Keratinocyte (primary cell): ENCODE data around the gene SSBP4. TPM values are rescaled to one million over a fixed set of nuclear protein-coding genes. Genes with fewer than 3 reads are reported as not detected.

Source experiments
- DNase-seq: peaks from one replicate; pipeline ENCODE4 v3.0.0-alpha.2; 2011; ENCODE audit warnings: low read depth, missing footprints, low spot score
- FAIRE-seq: peaks from 2 replicates; lab custom pipeline; 2011; peaks lifted over from hg19 to GRCh38; lab: Jason Lieb, UNC
- H2AFZ ChIP-seq: 2 replicates; pipeline ENCODE4 v1.6.0; 2012; ENCODE audit warnings: low read length, control low read depth, inconsistent platforms; ENCODE audit not compliant: control insufficient read depth
- H3K27ac ChIP-seq: 2 replicates; pipeline ENCODE4 v1.5.1; 2011; ENCODE audit warnings: low read length; ENCODE audit not compliant: control insufficient read depth, insufficient read depth
- H3K27me3 ChIP-seq: 3 replicates; pipeline ENCODE4 v1.6.0; 2011; ENCODE audit warnings: low read length; ENCODE audit not compliant: control insufficient read depth, insufficient read depth; ENCODE audit errors: extremely low read depth
- H3K36me3 ChIP-seq, 2 experiments: 2 replicates in 1 of 2; 3 replicates in 1 of 2; pipeline ENCODE4 v1.5.1; 2011; ENCODE audit warnings: low read length in 2 of 2, mild to moderate bottlenecking in 1 of 2; ENCODE audit not compliant: control insufficient read depth in 2 of 2, insufficient read depth in 2 of 2; ENCODE audit errors: extremely low read depth in 1 of 2
- H3K4me1 ChIP-seq: 3 replicates; pipeline ENCODE4 v1.5.1; 2011; ENCODE audit warnings: low read length; ENCODE audit not compliant: control insufficient read depth, insufficient read depth; ENCODE audit errors: extremely low read depth
- H3K4me2 ChIP-seq: 3 replicates; pipeline ENCODE4 v1.6.0; 2011; ENCODE audit warnings: low read depth, low read length; ENCODE audit not compliant: control insufficient read depth, insufficient read depth; ENCODE audit errors: extremely low read depth
- H3K4me3 ChIP-seq, 3 experiments: fragments of 200-600 bp in 1 of 3; sonication (generic) in 1 of 3; 2 replicates in 2 of 3; 3 replicates in 1 of 3; pipeline ENCODE4 v1.5.1; 2011 to 2016; ENCODE audit warnings: low read length in 3 of 3, mild to moderate bottlenecking in 3 of 3, control low read depth in 2 of 3, inconsistent platforms in 1 of 3, low read depth in 1 of 3, mixed read lengths in 1 of 3, mixed run types in 1 of 3, moderate library complexity in 1 of 3; ENCODE audit not compliant: control insufficient read depth in 2 of 3, insufficient read depth in 2 of 3; ENCODE audit errors: extremely low read depth in 1 of 3
- H3K79me2 ChIP-seq: 2 replicates; pipeline ENCODE4 v1.6.0; 2012; ENCODE audit warnings: low read length; ENCODE audit not compliant: control insufficient read depth, insufficient read depth
- H3K9ac ChIP-seq: 3 replicates; pipeline ENCODE4 v1.6.0; 2011; ENCODE audit warnings: low read length; ENCODE audit not compliant: control insufficient read depth, insufficient read depth; ENCODE audit errors: extremely low read depth
- H3K9me1 ChIP-seq: 3 replicates; pipeline ENCODE4 v1.6.0; 2011; ENCODE audit warnings: low read length; ENCODE audit not compliant: control insufficient read depth, insufficient read depth; ENCODE audit errors: extremely low read depth
- H3K9me3 ChIP-seq: 2 replicates; pipeline ENCODE4 v1.5.1; 2012; ENCODE audit warnings: low read depth, low read length; ENCODE audit not compliant: control insufficient read depth
- H4K20me1 ChIP-seq: 3 replicates; pipeline ENCODE4 v1.6.0; 2011; ENCODE audit warnings: low read length; ENCODE audit not compliant: control insufficient read depth, insufficient read depth; ENCODE audit errors: extremely low read depth
- CTCF ChIP-seq, 3 experiments: IDR thresholded peaks in 1 of 3; conservative IDR thresholded peaks in 1 of 3; optimal IDR thresholded peaks in 1 of 3; 2 replicates in 2 of 3; 3 replicates in 1 of 3; pipeline versions ENCODE3 to v1.5.1; 2011; ENCODE audit warnings: low read length in 3 of 3, mild to moderate bottlenecking in 3 of 3, moderate library complexity in 2 of 3, control low read depth in 1 of 3, inconsistent platforms in 1 of 3; ENCODE audit not compliant: insufficient read depth in 2 of 3; ENCODE audit errors: extremely low read depth in 1 of 3
- EZH2 ChIP-seq: IDR thresholded peaks from one replicate; pipeline ENCODE4 v1.6.1; 2012; ENCODE audit warnings: inconsistent platforms, mild to moderate bottlenecking, low read length, moderate library complexity
- dilution Hi-C: fragments of 300-500 bp; cut with MboI; formaldehyde crosslinking; loops from one replicate; pipeline ENCODE4 v1.7.0; 2020; ENCODE audit warnings: low sequenced_read_pairs; ENCODE audit not compliant: extremely low pct_ligation_motif_present
- polyA plus RNA-seq, 5 experiments: library from polyadenylated mRNA; depleted of rRNA in 3 of 5; stranded (reverse) in 3 of 5; stranded (forward) in 1 of 5; unstranded in 1 of 5; fragments of >200 nt; gene quantifications; 1 replicate in 1 of 5; 2 replicates in 3 of 5; 3 replicates in 1 of 5; pipeline versions ENCODE4 v1.2.1 to v1.2.3, GENCODE V29; 2011 to 2012; ENCODE audit warnings: missing spikeins in 2 of 5, low read depth in 1 of 5, low replicate concordance in 1 of 5

SSBP4 gene
- polyA plus RNA-seq, 1 donor (not counting 4 experiments of a cell fraction or from before 2014, with no cell fraction given): 7.5 TPM

- H4K20me1 ChIP-seq: peaks cover 42% of the 10 kb centered on the region
- dilution Hi-C loops: no loop called here
- no peaks in the 10 kb centered on the region for H3K9me3 ChIP-seq
- H2AFZ ChIP-seq: no peak overlapping the region
- FAIRE-seq (no peak), DNase-seq (no peak)
- TF ChIP-seq EZH2 (no peak), CTCF (optimal IDR thresholded peaks at IDR 0.05 in 1 of 3, IDR thresholded peaks at IDR 0.05 in 1 of 3, conservative IDR thresholded peaks at IDR 0.05 in 1 of 3; ENCODE audit: extremely low read depth in 1 of 3, insufficient read depth in 2 of 3, low read length in 3 of 3) (no peak)
- peaks cover 24 to 38% of the 10 kb centered on the region in 2 experiments for H3K36me3 ChIP-seq
- H3K79me2 ChIP-seq: peaks cover 46% of the 10 kb centered on the region
- no peak overlapping the region for H3K4me3 ChIP-seq
- no peaks in the 10 kb centered on the region for H3K27me3 ChIP-seq
- no peaks in the 10 kb centered on the region for H3K9me1 ChIP-seq
- no peak overlapping the region for H3K9ac ChIP-seq
- H3K4me2 ChIP-seq: no peak overlapping the region
- H3K4me1 ChIP-seq: peaks cover 10% of the 10 kb centered on the region
- H3K27ac ChIP-seq: no peak overlapping the region
Observed at GRCh38 chr19:18465964-18466339, 46.8 kb downstream of the SSBP4 start.

GRCh38 chr19:18466354-18466753 is 47.2 kb downstream of the SSBP4 start:
- H3K4me3 ChIP-seq: no peak overlapping the region
- FAIRE-seq (no peak), DNase-seq (no peak)
- H2AFZ ChIP-seq: no peak overlapping the region
- H3K27ac ChIP-seq: no peak overlapping the region
- no peak overlapping the region for H3K4me2 ChIP-seq
- peaks cover 46% of the 10 kb centered on the region for H3K79me2 ChIP-seq
- peaks cover 38% of the 10 kb centered on the region for H4K20me1 ChIP-seq
- H3K9ac ChIP-seq: no peak overlapping the region
- no peaks in the 10 kb centered on the region for H3K9me3 ChIP-seq
- H3K4me1 ChIP-seq: peaks cover 7% of the 10 kb centered on the region
- TF ChIP-seq CTCF (optimal IDR thresholded peaks at IDR 0.05 in 1 of 3, IDR thresholded peaks at IDR 0.05 in 1 of 3, conservative IDR thresholded peaks at IDR 0.05 in 1 of 3; ENCODE audit: extremely low read depth in 1 of 3, insufficient read depth in 2 of 3, low read length in 3 of 3): no peak
- TF ChIP-seq EZH2: no peak
- H3K36me3 ChIP-seq: peaks cover 22 to 34% of the 10 kb centered on the region in 2 experiments
- no peaks in the 10 kb centered on the region for H3K9me1 ChIP-seq
- dilution Hi-C loops: no loop called here
- H3K27me3 ChIP-seq: no peaks in the 10 kb centered on the region
